ENCODE results near the gene APOA5. TPM values are rescaled to one million over a fixed set of nuclear protein-coding genes. Genes with fewer than 3 reads are reported as not detected.
A peak's percentile ranks its signal among the peaks of the same experiment; 100 is the strongest.

Gene APOA5
- total RNA-seq, 1 donor from 2014 or later = not detected

DNA sequence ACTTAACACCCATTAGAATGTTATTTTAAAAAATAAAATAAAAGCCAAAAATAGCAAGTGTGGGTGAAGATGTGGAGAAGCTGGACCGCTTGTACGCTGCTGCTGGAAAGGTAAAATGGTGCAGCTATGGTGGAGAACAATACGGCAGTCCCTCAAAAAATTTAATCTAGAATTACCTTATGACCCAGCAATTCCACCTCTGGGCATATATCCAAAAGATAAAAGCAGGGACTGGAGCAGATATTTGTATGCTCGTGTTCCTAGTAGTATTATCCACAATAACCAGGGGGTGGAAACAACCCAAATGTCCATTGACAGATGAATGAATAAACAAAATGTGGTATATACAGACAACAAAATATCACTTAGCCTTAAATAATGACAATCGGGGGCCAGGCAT lies 6.1 kb upstream of the APOA5 start:
- no peak for DNase-seq

GRCh38 chr11:116796548-116796947 lies 4.9 kb upstream of the APOA5 start:
- no peak for DNase-seq

DNA sequence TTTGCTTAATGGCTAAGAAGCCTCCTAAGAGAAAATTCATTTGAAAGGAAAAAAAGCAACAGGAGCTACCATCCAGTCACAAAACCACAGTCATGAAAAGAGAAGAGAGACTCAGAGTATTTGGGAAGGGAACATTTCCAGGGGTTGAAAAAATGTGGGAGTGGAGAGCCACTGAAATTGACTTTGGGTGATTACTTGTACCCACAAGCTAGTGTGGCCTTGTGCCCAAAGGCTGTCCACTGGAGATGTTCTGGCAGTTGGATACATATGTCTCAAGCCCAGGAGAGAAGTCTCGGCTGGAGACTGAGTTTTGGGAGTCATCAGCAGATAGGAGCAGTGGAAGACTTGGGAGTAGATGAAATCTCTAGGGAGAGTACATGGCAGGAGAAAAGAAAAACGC lies 3.2 kb upstream of the APOA5 start:
- no peak for DNase-seq

DNA sequence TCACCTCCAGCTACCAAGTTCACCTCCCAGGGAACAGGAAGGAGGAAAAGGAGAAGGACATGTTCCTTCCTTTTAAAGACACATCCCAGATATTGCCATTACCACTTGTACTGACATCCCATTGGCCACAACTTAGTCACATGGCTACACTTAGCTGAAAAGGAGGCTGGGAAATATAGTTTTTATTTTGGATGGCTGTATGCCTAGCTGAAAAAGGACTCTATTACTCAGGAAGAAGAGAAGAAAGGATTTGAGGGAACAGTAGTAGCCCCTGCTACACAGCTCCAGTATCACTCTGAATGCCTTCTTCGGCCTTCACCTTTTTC lies 2.1 kb upstream of the APOA5 start:
- peak; percentile 12 for DNase-seq

DNA sequence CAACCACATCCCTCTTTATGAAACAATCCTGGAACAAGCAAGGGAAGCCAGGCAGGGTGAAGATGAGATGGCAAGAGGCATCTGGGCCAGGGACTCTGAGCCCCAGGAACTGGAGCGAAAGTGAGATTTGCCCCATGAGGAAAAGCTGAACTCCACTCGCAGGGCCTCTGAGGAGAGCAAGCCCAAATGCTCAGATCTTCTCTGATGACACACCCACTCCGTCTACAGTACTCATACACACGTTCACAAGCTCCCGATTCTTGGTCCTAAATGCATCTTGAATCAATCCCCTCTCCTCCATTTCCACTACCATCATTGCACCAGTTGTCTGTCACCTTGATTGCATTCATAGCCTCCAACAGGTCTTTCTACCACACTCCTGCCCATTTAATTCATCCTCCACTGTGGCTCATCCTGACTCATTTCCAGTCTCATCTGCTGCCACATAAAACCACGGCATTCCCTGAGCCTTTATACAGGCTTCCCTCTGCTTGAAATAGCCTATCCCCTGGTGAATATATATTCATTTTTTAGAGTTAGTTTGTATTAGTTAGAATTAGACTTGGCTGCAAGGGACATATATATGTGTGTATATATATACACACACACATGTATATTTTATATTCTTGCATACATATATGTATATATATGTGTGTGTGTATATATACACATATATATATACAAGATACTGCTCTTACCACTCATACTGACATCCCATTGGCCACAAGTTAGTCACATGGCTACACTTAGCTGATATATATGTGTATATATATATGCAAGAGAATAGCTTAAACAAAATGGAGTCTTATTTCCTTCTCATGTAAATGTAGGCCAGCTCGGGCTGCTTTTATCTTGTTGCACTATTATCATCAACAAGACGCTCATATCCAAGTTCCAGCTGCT lies 1.4 kb upstream of the APOA5 start:
- DNase-seq = no peak

DNA sequence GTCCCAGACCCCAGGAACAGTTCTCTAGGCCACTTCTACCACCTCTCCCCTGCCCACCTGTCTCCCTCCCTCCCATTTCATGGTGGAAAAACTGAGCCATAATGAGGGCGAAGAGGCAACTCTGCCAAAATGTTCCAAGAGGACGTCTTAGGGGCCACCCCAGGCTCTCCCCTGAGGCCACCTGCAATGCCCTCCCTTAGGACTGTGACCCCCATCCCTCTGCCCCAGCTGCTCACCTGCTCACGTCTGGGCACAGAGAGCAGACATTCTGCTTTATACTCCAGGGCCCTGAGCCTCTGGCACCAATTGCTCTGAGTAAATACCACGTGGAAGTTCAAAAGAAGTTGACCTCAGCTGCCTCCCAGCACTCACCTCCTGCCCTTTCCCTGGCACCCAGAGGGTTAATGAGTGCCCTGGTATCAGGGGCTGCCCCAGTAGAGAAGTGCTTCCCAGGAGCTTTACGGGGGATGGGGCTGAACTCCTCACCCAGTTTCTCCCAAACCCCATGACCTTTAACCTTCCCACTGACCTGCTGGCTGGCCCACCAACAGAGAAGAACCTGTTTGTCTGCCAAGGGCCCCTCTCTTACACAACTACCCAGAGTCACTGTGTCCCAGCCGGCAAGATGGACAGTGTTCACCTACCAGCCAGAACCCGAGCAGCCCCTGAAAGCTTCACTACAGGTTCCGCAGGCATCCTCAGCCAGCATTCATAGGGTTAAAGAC lies 627 bp upstream of the APOA5 start:
- DNase-seq = no peak

- peak; percentile 84 for DNase-seq
Measured at GRCh38 chr11:116791002-116791812, 472 bp downstream of the APOA5 start.

GRCh38 chr11:116790167-116791001 lies 1.3 kb downstream of the APOA5 start:
- DNase-seq = peak; percentile 19

DNA sequence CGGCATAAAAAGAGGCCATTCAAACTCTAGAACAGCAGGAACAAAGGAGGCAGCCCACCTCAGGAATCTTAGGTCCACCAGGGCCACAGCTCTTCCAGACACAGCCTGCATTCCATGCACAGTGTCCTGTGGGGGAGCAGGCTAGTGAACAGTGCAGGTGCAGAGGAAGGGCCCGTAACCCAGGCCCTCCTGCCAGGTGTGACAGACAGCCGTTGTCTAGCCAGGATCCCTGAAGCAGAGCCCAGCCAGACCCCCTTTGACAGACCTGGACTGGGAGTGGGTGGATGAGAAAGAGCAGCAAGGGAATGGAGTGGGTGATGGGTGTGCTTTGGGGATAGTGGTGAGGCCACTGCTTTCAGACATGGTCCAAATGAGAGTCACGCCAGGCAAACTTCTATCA lies 2.7 kb downstream of the APOA5 start:
- no peak for DNase-seq

DNA sequence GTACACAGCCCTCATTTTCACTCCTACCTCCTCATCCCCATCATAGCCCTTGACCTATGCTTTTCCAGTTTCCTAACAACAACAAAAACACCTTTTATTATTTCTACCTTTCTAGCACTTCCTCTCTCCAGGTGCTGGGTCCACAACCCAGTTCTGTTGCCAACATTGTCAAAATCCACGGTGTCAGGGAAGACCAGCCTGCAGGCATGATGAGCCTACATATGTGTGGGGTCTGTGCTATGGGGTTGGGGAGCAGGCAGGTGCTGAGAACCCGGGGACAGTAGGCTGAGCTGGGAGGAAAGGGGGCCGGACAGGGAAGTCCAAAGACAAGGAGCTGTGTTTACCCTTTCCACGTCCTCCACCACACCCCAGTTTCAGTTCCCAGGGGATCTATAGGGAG lies 3.1 kb downstream of the APOA5 start:
- no peak for DNase-seq

GRCh38 chr11:116787786-116788486 lies 3.7 kb downstream of the APOA5 start, which contains the start of gene ZPR1:
Gene ZPR1, minus strand, starts transcription at chr11:116788023. Its CDS starts 33 bp downstream, at chr11:116787990.
- DNase-seq = peak; percentile 92

DNA sequence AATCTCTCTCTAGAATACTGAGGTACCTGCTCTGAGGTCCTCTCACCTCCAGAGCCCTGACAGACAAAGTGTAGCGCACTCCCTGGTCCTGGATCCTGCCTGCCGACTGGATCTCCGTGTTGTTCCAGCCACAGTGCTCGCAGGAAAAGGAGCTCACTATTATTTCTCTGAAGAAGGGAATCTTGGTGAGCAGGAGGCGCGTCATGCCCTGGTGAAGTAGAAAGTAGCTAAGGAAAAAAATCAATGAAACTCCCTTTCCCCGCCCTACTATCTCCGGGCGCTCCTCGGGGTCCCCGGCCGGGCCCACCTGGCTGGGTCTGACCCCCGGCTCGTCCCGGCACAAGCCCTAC lies 4.3 kb downstream of the APOA5 start:
- peak; percentile 32 for DNase-seq

GRCh38 chr11:116786966-116787365 lies 4.7 kb downstream of the APOA5 start:
- peak; percentile 6 for DNase-seq

GRCh38 chr11:116786326-116786725 lies 5.4 kb downstream of the APOA5 start:
- no peak for DNase-seq

DNA sequence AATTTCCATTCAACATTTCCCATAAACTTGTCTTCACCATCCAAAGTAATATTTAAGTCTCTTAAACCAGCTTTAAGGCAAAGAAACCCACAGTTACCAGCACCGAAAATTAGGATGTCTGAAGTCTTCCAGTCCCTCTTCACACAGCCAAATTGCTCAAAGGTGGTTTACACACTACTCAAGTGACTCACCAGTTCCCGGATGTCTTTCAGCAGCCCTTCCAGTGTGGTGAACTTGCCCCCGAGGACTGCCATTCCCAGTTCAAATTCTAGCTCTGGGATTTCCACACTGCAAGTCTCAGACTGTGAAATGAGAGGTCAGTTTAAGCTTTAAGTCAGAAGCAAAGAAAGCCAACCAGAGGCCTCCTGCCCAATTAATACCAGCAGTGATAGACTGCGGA lies 9.0 kb downstream of the APOA5 start:
- no peak for DNase-seq

DNA sequence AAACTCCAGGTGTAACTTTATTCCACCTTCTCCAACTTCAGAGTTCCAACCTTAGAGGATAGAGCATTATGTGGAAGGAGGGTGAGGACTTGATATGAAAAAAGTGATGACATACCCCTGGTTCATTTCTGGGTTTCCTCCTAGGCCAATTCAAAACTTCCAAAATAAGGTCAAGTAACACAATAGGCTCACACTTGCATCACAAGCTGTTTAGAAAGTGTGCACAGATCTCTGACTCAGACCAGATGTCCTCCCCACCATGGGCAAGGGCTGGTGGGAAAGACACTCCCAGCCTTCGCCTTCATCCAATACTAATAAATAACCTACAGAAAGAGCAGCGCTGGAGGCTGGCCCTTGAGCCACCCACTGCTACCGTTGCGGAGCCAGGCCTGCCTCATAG lies 13.1 kb downstream of the APOA5 start:
- no peak for DNase-seq

- no peak for DNase-seq
Measured at GRCh38 chr11:116777056-116777455, 14.6 kb downstream of the APOA5 start.

- no peak for DNase-seq
Measured at GRCh38 chr11:116776522-116776984, 15.1 kb downstream of the APOA5 start.

GRCh38 chr11:116775975-116776374 lies 15.7 kb downstream of the APOA5 start:
- no peak for DNase-seq

GRCh38 chr11:116774661-116775060 lies 17.0 kb downstream of the APOA5 start:
- no peak for DNase-seq

Measured in tongue (tissue), 2 donors.